ENCODE data around the gene RBP5.

The RBP5 gene

DNA sequence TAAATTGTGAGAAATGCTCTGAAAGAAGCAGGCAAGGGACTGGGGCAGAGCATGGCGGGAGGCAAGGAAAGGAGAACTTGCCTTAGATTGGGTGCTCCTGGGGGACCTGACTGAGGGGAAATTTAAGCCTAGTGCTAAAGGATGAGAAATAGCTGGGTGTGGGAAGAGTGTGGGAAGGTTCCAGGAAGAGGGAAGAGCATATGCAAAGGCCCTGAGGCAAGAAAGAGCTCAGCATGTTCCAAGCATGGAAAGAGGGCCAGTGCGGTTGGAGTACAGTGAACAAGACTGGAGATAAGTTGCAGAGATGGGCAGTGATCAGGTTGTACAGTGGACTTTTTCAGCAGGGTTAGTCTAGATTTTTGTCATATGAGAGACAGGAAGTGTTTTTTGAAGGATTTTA is 10.5 kb upstream of the RBP5 start:
- H3K27ac ChIP-seq: no peak overlapping the region
- TF ChIP-seq, protein P1, sequence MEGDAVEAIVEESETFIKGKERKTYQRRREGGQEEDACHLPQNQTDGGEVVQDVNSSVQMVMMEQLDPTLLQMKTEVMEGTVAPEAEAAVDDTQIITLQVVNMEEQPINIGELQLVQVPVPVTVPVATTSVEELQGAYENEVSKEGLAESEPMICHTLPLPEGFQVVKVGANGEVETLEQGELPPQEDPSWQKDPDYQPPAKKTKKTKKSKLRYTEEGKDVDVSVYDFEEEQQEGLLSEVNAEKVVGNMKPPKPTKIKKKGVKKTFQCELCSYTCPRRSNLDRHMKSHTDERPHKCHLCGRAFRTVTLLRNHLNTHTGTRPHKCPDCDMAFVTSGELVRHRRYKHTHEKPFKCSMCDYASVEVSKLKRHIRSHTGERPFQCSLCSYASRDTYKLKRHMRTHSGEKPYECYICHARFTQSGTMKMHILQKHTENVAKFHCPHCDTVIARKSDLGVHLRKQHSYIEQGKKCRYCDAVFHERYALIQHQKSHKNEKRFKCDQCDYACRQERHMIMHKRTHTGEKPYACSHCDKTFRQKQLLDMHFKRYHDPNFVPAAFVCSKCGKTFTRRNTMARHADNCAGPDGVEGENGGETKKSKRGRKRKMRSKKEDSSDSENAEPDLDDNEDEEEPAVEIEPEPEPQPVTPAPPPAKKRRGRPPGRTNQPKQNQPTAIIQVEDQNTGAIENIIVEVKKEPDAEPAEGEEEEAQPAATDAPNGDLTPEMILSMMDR (conservative IDR thresholded peaks at IDR 0.05): no peak

DNA sequence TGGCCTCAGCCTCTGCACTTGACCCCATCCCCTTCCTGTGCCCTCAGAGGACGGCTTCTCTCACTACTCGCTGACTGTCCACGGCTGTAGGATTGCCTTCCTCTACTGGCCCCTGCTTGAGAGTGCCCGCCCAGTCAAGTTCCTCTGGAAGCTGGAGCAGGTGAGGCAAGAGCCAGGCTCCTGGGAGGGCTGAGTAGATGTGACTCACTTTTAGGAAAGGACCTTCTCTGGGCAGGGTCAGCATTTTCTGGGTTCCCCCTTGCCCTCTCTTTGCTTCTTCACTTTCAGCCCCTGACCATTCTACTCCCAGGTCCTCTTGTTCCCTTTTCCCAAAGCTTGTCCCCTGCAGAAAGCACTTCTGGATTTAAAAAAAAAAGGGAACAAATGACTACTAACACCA is 9.2 kb upstream of the RBP5 start:
- TF ChIP-seq, protein P1 (conservative IDR thresholded peaks at IDR 0.05): no peak
- no peak overlapping the region for H3K27ac ChIP-seq

DNA sequence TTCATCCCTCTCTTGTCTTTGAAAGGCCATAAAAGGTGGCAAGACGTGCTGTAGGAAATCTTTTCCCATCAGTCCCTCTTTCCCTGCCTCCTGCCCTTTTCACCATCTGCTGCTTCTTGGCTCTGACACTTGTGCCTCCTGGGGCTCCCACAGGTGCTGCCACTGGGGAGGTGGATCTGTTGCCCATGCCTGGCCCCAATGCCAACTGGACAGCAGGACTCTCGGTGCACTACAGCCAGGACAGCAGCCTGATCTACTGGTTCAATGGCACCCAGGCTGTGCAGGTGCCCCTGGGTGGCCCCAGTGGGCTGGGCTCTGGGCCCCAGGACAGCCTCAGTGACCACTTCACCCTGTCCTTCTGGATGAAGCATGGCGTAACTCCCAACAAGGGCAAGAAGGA is 8.0 kb upstream of the RBP5 start:
- H3K27ac ChIP-seq: no peak overlapping the region
- TF ChIP-seq, protein P1 (conservative IDR thresholded peaks at IDR 0.05): no peak

DNA sequence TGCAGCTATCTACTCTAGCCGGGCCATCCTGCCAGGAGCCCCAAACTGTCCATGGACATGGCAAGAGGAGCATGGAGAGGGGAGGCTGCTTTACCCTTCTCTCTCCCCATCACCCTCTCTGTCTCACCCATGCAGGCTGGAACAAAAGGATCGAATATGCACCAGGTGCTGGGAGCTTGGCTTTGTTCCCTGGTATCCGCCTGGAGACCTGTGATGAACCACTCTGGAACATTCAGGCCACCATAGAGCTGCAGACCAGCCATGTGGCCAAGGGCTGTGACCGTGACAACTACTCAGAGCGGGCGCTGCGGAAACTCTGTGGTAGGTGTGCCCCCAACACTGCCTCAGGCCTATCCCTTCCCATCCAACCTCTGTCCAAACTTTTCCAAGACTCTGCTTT is 7.4 kb upstream of the RBP5 start:
- TF ChIP-seq, protein P1 (conservative IDR thresholded peaks at IDR 0.05): no peak
- H3K27ac ChIP-seq: no peak overlapping the region

DNA sequence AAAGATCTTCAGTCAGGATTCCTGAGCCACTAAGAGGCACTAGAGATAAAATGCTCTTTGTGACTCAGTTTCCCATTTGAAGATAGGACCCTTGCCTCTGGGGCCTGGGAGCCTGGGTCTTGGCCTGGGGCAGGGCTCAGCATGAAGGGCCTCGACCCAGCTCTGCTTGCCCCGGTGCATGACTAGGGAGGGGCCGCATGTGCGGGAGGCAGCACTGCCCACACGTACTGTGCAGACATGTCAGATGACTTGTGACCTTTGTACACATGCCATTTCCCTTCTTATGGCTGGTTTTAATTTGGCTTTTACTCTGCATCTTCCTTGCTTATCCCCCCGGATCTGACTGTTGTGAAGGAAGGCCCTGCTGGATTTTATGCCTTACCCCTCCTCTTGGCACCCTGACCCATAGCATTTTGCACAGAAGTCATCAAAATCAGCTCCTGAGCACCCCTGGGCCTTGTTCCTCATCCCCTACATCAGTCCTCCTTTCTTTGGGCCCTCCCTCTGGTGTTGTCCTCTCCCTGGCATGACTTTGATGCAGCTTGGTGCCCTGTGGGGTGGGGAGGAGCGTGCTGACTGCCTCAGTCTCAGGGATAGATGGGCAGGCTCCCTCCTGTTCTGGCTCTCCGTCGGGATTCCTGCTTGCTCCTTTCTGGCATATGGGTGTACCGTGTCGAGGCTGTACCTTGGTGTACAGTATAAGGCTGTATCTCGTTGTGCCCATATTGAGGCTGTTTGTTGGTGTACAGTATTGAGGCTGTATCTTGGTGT is 5.9 kb upstream of the RBP5 start:
- TF ChIP-seq, protein P1 (conservative IDR thresholded peaks at IDR 0.05): no peak

DNA sequence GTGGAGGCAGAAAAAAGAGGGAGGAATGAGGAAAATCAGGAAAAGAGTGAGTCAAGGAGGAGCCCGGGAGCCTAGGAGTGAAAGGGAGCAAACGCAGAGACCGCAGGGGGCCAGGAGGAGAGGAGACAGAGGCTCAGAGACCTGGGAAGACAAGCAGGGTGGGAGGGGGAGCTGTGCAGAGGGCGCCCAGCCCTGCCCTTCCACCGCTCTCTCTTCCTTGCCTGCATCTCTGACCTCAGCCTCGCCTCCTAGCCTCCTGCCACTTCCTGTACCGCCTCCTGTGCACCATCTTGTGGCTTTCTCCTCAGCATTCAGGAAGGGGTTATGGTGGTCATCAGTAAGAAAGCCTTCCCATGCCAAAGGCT is 2.8 kb upstream of the RBP5 start:
- TF ChIP-seq, protein P1 (conservative IDR thresholded peaks at IDR 0.05): no peak
- H3K27ac ChIP-seq: peak overlapping the region; percentile 77

More for the DNA sequence above, 5.9 kb upstream of the RBP5 start:
- H3K27ac ChIP-seq: no peak overlapping the region

DNA sequence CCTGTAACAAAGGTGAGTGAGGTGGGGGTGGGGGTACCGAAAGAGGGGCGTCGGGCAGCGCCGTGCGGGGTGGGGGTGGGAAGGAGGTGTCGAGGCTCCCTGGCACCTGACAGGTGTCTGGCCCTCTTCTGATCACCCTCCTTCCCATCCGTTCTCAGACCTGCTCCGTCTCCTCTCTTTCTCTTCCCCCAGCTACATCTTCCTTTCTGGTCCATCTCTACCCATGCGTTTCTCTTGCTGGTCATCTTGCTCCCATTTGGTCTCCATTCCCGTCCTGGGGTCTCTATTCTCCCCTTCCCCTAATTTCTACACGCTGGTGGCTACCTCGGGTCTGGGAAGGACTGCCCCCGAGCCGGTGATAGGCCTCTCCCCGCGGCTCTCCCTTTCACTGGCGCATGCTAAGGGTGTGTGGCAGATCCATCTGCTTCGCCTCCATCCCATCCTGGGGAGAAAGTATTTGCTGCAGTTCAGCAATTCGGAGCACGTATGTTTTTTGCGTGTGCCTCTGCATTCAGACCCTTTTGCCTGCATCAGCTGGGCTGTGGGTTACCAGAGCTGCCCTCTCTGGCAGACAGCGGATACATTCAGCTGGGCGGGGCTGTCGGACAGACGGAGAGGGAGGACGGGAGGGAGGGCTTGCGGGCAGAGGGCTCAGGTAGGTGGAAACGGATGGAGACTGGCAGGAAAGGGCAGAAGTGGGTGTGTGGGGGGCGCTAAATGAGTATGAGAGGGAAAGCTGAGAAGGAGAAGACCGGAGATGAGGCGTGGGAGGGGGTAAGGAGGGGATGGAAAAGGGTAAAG is 2.2 kb upstream of the RBP5 start:
- peak overlapping the region; percentile 77 for H3K27ac ChIP-seq
- TF ChIP-seq, protein P1 (conservative IDR thresholded peaks at IDR 0.05): no peak
